Thoracic aorta (tissue), 2 donors: ENCODE results near the gene MAGEF1. TPM values are rescaled to one million over a fixed set of nuclear protein-coding genes. Genes with fewer than 3 reads are reported as not detected.

Source experiments
- ATAC-seq: fragments of 150-250 bp; one replicate; pipeline ENCODE4 v1.8.0; 2017; ENCODE audit warnings: low read depth; ENCODE audit not compliant: insufficient number of reproducible peaks, low FRiP score
- DNase-seq: peaks from one replicate; pipeline ENCODE4 v3.0.0-alpha.2; 2020; ENCODE audit warnings: low spot score
- H3K27ac ChIP-seq, 2 donors: fragments of 200-600 bp; sonication (generic); 1 replicate in 1 of 2; 2 replicates in 1 of 2; pipeline ENCODE4 v1.5.1; 2016; ENCODE audit warnings: mild to moderate bottlenecking in 2 of 2, moderate library complexity in 2 of 2
- H3K27me3 ChIP-seq: fragments of 200-600 bp; sonication (generic); replicated peaks from 2 replicates; pipeline ENCODE4 v1.6.0; 2016; ENCODE audit warnings: mild to moderate bottlenecking; ENCODE audit not compliant: insufficient read depth
- H3K36me3 ChIP-seq: fragments of 200-600 bp; sonication (generic); one replicate; pipeline ENCODE4 v1.5.1; 2016
- H3K4me1 ChIP-seq, 2 donors: fragments of 200-600 bp; sonication (generic); 1 replicate in 1 of 2; 2 replicates in 1 of 2; pipeline versions ENCODE4 v1.5.1 to v1.6.0; 2016; ENCODE audit warnings: low read depth in 2 of 2, mild to moderate bottlenecking in 1 of 2; ENCODE audit not compliant: control insufficient read depth in 1 of 2
- H3K4me3 ChIP-seq: fragments of 200-600 bp; sonication (generic); 2 replicates; pipeline ENCODE4 v1.5.1; 2016; ENCODE audit warnings: mild to moderate bottlenecking
- H3K9me3 ChIP-seq: fragments of 200-600 bp; sonication (generic); 2 replicates; pipeline ENCODE4 v1.5.1; 2016
- total RNA-seq, 2 donors: library from RNA; depleted of rRNA; stranded (reverse); fragments of >200 nt; gene quantifications; one replicate each; pipeline versions ENCODE4 v1.1.0 to v1.2.3, GENCODE V29; 2016
- TF ChIP-seq, protein P1 (sequence below): fragments of 200-600 bp; sonication (generic); IDR thresholded peaks from one replicate; pipeline ENCODE4 v1.5.1; 2019; ENCODE audit warnings: antibody characterized with exemption

MAGEF1 gene
- total RNA-seq, 2 donors from 2014 or later: 26.1 TPM

- no peaks in the 10 kb centered on the region for H3K9me3 ChIP-seq
- H3K27ac ChIP-seq: no peak overlapping the region
- H3K4me1 ChIP-seq: peaks cover 13 to 16% of the 10 kb centered on the region in 2 donors
- ATAC-seq: no peak
- no peak overlapping the region for H3K4me3 ChIP-seq
- no peaks in the 10 kb centered on the region for H3K36me3 ChIP-seq
- no peaks in the 10 kb centered on the region for H3K27me3 ChIP-seq
- DNase-seq: no peak
- TF ChIP-seq, protein P1, sequence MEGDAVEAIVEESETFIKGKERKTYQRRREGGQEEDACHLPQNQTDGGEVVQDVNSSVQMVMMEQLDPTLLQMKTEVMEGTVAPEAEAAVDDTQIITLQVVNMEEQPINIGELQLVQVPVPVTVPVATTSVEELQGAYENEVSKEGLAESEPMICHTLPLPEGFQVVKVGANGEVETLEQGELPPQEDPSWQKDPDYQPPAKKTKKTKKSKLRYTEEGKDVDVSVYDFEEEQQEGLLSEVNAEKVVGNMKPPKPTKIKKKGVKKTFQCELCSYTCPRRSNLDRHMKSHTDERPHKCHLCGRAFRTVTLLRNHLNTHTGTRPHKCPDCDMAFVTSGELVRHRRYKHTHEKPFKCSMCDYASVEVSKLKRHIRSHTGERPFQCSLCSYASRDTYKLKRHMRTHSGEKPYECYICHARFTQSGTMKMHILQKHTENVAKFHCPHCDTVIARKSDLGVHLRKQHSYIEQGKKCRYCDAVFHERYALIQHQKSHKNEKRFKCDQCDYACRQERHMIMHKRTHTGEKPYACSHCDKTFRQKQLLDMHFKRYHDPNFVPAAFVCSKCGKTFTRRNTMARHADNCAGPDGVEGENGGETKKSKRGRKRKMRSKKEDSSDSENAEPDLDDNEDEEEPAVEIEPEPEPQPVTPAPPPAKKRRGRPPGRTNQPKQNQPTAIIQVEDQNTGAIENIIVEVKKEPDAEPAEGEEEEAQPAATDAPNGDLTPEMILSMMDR: no peak
Measured at GRCh38 chr3:184687363-184688015, 24.4 kb downstream of the MAGEF1 start.

DNA sequence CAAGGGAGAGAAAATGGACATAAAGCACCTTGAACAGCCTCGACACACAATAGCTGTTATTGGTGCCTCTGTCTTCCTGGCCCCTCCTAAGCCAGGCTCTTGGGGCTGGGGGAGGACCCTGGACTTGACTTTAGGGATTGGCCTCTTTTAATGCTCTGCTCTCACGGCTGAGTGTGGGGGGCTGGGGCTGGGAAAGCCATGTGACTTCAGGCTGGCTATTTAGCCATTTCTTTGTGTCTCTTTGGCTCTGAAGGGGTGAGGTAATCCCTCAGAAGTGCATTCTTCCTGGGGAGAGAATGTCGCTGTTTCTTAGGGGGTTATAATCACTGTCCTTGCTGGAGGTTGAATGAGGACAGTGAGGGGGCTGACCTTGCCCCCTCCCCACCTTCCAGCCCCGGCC is 26.2 kb downstream of the MAGEF1 start:
- TF ChIP-seq, protein P1: no peak
- ATAC-seq (no peak), DNase-seq (no peak)

GRCh38 chr3:184685055-184685454 is 26.8 kb downstream of the MAGEF1 start:
- H3K36me3 ChIP-seq: no peaks in the 10 kb centered on the region
- H3K27ac ChIP-seq: no peak overlapping the region
- TF ChIP-seq, protein P1: no peak
- no peak overlapping the region for H3K4me3 ChIP-seq
- ATAC-seq (no peak), DNase-seq (no peak)
- no peaks in the 10 kb centered on the region for H3K9me3 ChIP-seq
- H3K4me1 ChIP-seq: peaks cover 3 to 5% of the 10 kb centered on the region in 2 donors
- H3K27me3 ChIP-seq: no peaks in the 10 kb centered on the region

More for the DNA sequence above, 26.2 kb downstream of the MAGEF1 start:
- Histone ChIP-seq H3K4me1 (peaks cover 3 to 5% of the 10 kb centered on the region in 2 donors), H3K36me3 (no peaks in the 10 kb centered on the region), H3K9me3 (no peaks in the 10 kb centered on the region), H3K27ac (no peak overlapping the region), H3K27me3 (no peaks in the 10 kb centered on the region), H3K4me3 (no peak overlapping the region)

DNA sequence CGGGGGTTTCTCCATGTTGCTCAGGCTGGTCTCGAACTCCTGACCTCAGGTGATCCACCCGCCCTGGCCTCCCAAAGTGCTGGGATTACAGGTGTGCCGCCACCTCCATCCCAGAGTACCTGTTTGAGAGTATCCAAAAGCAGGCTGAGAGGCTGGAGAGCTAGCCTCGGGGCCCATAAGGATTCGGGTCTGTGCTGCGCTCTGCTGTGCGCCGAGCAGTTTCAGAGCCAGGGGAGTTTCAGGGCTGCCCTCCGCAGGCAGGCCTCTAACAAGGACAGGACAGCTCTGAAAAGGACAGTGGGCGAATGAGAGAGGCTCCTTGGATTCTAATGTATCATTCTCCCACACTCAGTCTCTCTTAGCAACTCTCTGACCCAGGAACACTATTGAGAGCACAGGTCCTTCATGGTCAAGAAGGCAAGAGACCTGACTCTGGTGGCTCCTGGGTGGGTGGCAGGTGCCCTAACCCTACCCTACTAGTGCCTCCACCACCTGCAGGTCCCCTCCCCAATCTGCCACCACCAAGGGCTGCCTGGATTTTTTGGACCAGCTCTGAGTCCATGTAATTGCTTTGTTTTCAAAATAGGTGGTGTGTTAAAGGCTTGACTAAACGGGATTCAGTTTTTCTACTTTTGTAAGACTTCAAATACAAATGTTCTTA is 27.8 kb downstream of the MAGEF1 start:
- H3K4me3 ChIP-seq: no peak overlapping the region
- no peak overlapping the region for H3K27ac ChIP-seq
- TF ChIP-seq, protein P1: no peak
- H3K36me3 ChIP-seq: no peaks in the 10 kb centered on the region
- H3K9me3 ChIP-seq: no peaks in the 10 kb centered on the region
- DNase-seq (no peak), ATAC-seq (no peak)
- no peaks in the 10 kb centered on the region for H3K27me3 ChIP-seq
- peaks cover 5 to 8% of the 10 kb centered on the region in 2 donors for H3K4me1 ChIP-seq

DNA sequence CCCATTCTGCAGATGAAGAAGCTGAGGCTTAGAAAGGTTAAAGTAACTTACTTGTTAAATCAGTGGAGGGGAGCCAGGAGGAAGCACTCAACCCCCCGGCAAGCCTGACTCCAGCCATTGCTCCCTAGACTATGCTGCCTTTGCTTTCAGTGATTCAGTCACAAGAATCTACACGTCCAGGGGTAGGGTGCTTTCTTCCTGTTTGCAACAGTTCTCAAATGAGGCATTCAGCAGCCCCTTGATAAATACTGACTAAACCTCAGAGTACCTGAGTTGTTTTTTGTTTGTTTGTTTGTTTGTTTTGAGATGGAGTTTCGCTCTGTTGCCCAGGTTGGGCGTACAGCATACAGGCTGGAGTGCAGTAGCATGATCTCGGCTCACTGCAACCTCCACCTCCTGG is 28.6 kb downstream of the MAGEF1 start:
- H3K9me3 ChIP-seq: no peaks in the 10 kb centered on the region
- H3K4me3 ChIP-seq: no peak overlapping the region
- TF ChIP-seq, protein P1: no peak
- H3K27ac ChIP-seq: no peak overlapping the region
- no peaks in the 10 kb centered on the region for H3K36me3 ChIP-seq
- H3K27me3 ChIP-seq: no peaks in the 10 kb centered on the region
- no peak for ATAC-seq
- H3K4me1 ChIP-seq: peaks cover 0 to 7% of the 10 kb centered on the region in 2 donors
- no peak for DNase-seq
